ENCODE data around the gene JUP. TPM values are rescaled to one million over a fixed set of nuclear protein-coding genes. Genes with fewer than 3 reads are reported as not detected.

The JUP gene
- total RNA-seq, 3 donors from 2014 or later, result 107 to 158 (median 121) TPM

DNA sequence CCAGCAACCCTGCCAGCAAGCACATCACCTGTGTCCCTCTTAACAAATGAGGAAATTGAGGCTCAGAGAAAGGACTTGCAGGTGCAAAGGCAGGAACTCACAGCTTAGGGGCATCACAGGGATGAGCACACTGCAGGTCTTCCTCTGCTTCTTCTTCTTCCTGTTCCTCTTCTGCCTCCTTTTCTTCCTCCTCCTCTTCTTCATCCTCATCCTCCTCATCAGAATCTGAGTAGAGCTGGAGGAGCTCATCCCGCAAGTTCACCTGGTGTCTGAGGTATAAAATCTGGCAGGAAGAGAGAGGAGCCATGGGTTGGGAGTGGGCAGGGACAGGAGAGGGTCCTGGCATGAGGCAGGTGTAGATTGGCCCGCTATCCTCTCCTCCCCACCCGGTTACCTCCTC lies 54.7 kb downstream of the JUP start:
- no peak for DNase-seq (ENCODE audit: low spot score in 2 of 2)
- TF ChIP-seq POLR2AphosphoS5 (IDR thresholded peaks at IDR 0.05) (no peak), POLR2A (IDR thresholded peaks at IDR 0.05) (no peak)
- TF ChIP-seq, protein P1, sequence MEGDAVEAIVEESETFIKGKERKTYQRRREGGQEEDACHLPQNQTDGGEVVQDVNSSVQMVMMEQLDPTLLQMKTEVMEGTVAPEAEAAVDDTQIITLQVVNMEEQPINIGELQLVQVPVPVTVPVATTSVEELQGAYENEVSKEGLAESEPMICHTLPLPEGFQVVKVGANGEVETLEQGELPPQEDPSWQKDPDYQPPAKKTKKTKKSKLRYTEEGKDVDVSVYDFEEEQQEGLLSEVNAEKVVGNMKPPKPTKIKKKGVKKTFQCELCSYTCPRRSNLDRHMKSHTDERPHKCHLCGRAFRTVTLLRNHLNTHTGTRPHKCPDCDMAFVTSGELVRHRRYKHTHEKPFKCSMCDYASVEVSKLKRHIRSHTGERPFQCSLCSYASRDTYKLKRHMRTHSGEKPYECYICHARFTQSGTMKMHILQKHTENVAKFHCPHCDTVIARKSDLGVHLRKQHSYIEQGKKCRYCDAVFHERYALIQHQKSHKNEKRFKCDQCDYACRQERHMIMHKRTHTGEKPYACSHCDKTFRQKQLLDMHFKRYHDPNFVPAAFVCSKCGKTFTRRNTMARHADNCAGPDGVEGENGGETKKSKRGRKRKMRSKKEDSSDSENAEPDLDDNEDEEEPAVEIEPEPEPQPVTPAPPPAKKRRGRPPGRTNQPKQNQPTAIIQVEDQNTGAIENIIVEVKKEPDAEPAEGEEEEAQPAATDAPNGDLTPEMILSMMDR (IDR thresholded peaks at IDR 0.05), result no peak
- intact Hi-C loops (cut with DNase I; ENCODE audit: low total_unique reads), result no loop called here

DNA sequence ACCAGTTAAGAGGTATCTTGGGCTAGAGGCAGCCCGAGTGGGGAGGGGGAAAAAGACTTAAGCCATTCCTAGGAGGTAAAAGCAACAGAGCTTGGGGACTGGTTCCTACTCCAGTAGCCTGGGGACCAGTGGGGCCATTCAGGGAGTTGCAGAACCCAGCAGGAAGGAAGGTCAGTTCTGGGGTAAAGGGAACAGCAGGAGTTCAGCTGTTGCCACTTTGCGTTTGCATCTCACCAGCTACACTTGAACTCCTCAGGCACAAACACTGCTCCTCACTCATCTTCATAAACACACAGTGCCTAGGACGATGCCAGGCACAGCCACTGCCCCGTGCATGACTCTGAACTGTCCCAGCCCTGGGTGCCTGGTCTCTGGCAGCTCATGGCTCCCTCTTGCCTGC lies 56.0 kb downstream of the JUP start:
- Histone ChIP-seq H3K9me3 (no peaks in the 10 kb centered on the region), H3K36me3 (no peaks in the 10 kb centered on the region), H3K4me3 (no peak overlapping the region), H3K4me1 (peaks cover 10% of the 10 kb centered on the region in 2 donors), H3K27me3 (peaks cover 4 to 22% of the 10 kb centered on the region in 2 donors), H3K27ac (no peak overlapping the region)
- DNase-seq (ENCODE audit: low spot score in 2 of 2), result no peak
- intact Hi-C loops (cut with DNase I; ENCODE audit: low total_unique reads), result no loop called here
- TF ChIP-seq, protein P1 (IDR thresholded peaks at IDR 0.05), result no peak
- TF ChIP-seq POLR2AphosphoS5 (IDR thresholded peaks at IDR 0.05) (no peak), POLR2A (IDR thresholded peaks at IDR 0.05) (no peak)

More for the DNA sequence above, 54.7 kb downstream of the JUP start:
- Histone ChIP-seq H3K4me3 (no peak overlapping the region), H3K9me3 (no peaks in the 10 kb centered on the region), H3K27ac (no peak overlapping the region), H3K4me1 (peaks cover 10% of the 10 kb centered on the region in 2 donors), H3K27me3 (peaks cover 10 to 32% of the 10 kb centered on the region in 2 donors), H3K36me3 (no peaks in the 10 kb centered on the region)

DNA sequence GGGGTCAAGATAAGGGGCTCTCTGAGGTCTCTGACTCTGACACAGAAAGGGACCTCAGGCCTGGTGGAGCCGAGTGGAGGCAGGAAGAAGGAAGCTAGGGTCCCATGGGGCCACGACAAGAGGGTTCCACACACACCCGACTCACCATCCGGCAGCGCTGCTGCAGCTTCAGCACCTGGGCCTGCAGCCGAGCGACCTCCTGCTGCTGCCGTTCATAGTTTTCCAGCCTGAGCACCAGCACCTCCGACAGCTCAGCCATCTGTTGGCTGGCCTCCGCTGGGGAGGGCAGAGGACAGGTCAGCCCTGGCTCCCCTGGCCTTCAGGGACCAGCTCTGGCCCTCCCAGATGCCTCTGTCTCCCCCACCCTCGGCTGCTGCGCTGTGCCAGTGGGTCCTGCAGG lies 58.5 kb downstream of the JUP start:
- Histone ChIP-seq H3K27ac (no peak overlapping the region), H3K36me3 (no peaks in the 10 kb centered on the region), H3K27me3 (no peaks in the 10 kb centered on the region), H3K9me3 (no peaks in the 10 kb centered on the region), H3K4me1 (no peaks in the 10 kb centered on the region), H3K4me3 (no peak overlapping the region)
- DNase-seq (ENCODE audit: low spot score in 2 of 2), result no peak
- intact Hi-C loops (cut with DNase I; ENCODE audit: low total_unique reads), result no loop called here
- TF ChIP-seq, protein P1 (IDR thresholded peaks at IDR 0.05), result no peak

DNA sequence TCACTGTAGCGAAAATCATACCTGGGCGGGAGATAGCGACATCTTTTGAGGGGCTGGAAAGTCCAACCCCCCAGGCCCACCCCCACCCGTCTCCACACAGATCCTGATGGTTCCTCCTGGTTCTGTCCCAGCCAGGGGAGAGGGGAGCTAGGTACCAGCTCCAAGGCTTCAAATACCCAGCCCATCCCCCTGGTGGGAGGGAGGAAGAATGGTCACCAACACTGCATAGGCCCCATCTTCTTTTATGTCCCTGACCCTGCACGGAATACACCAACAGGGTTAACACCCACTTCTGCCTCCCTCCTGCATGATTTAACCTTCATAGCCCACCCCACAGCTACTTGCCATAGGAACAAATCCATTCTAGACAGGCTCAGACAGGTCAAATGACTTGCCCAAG lies 61.4 kb downstream of the JUP start:
- Histone ChIP-seq H3K9me3 (no peaks in the 10 kb centered on the region), H3K36me3 (no peaks in the 10 kb centered on the region), H3K27ac (no peak overlapping the region), H3K4me1 (no peaks in the 10 kb centered on the region), H3K27me3 (no peaks in the 10 kb centered on the region), H3K4me3 (no peak overlapping the region)
- intact Hi-C loops (cut with DNase I; ENCODE audit: low total_unique reads), result no loop called here
- TF ChIP-seq POLR2A (IDR thresholded peaks at IDR 0.05) (no peak), POLR2AphosphoS5 (IDR thresholded peaks at IDR 0.05) (no peak)
- TF ChIP-seq, protein P1 (IDR thresholded peaks at IDR 0.05), result no peak
- no peak for DNase-seq (ENCODE audit: low spot score in 2 of 2)

DNA sequence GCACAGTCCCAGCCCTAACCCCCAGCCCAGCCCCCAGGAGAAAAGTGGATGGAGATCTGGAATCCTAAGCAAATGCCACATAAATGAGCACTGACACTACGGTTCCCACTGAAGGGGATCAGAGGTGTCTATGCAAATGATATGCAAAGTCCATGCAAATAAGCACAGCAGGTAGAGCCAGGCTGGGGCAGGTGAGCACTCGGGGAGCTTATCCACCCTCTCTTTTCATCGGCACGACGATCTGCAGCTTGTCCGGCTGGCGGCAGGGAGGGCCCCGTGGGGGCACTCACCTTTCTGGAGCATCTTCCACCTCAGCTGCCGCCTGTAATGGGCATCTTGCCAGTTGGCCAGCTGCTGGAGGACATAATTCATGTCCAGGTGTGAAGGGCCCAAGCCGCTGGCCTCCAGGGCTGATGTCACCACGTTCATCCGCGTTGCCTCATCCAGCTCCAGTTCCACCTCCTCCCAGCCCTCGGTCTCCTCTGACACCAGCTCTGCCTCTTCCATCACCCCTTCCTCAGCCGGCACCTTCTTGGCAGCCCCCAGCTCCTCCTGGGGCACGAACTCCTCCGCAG lies 61.9 kb downstream of the JUP start:
- no peak for DNase-seq (ENCODE audit: low spot score in 2 of 2)
- Histone ChIP-seq H3K27ac (no peak overlapping the region), H3K27me3 (no peaks in the 10 kb centered on the region), H3K4me3 (no peak overlapping the region), H3K9me3 (no peaks in the 10 kb centered on the region), H3K36me3 (no peaks in the 10 kb centered on the region), H3K4me1 (no peaks in the 10 kb centered on the region)
- no peak for TF ChIP-seq POLR2AphosphoS5 (IDR thresholded peaks at IDR 0.05)
- TF ChIP-seq, protein P1 (IDR thresholded peaks at IDR 0.05), result no peak
- no peak for TF ChIP-seq POLR2A (IDR thresholded peaks at IDR 0.05)
- intact Hi-C loops (cut with DNase I; ENCODE audit: low total_unique reads), result no loop called here

Measured in breast epithelium (tissue), 4 donors.